Loucy (cell line): ENCODE measurements around the gene PTPRZ1.

Experiments used
- EZH2phosphoT487 ChIP-seq: fragments of 200-600 bp; IDR thresholded peaks from 2 replicates; pipeline ENCODE4 v1.6.1; 2018; ENCODE audit warnings: antibody characterized with exemption, mild to moderate bottlenecking, moderate library complexity, borderline replicate concordance
- TF ChIP-seq, protein P1 (sequence below): fragments of 200-600 bp; sonication (generic); conservative IDR thresholded peaks from 2 replicates; pipeline ENCODE4 v1.5.1; 2014; ENCODE audit warnings: mild to moderate bottlenecking, antibody characterized with exemption, low read length

DNA sequence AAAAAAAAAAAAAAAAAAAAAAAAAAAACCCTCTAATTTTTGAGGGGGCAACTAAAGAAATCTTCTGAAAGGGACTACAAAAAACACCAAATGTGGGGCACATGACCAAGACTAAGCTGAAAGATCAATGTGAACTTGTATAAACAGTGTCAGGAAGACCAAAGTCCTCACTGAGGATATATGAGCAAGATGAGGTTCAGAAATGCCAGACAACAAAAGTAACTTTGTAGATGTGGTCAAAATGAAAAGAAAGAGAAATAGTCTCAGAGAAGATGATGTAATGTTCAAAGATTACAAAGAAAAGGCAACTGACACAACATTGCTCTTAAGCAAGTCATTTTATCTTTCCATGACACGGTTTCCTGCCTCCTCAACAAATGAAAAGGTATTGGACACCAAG is 48.7 kb upstream of the PTPRZ1 start:
- TF ChIP-seq EZH2phosphoT487 = no peak
- TF ChIP-seq, protein P1, sequence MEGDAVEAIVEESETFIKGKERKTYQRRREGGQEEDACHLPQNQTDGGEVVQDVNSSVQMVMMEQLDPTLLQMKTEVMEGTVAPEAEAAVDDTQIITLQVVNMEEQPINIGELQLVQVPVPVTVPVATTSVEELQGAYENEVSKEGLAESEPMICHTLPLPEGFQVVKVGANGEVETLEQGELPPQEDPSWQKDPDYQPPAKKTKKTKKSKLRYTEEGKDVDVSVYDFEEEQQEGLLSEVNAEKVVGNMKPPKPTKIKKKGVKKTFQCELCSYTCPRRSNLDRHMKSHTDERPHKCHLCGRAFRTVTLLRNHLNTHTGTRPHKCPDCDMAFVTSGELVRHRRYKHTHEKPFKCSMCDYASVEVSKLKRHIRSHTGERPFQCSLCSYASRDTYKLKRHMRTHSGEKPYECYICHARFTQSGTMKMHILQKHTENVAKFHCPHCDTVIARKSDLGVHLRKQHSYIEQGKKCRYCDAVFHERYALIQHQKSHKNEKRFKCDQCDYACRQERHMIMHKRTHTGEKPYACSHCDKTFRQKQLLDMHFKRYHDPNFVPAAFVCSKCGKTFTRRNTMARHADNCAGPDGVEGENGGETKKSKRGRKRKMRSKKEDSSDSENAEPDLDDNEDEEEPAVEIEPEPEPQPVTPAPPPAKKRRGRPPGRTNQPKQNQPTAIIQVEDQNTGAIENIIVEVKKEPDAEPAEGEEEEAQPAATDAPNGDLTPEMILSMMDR = no peak
